ENCODE data around the gene CRELD1.

DNA sequence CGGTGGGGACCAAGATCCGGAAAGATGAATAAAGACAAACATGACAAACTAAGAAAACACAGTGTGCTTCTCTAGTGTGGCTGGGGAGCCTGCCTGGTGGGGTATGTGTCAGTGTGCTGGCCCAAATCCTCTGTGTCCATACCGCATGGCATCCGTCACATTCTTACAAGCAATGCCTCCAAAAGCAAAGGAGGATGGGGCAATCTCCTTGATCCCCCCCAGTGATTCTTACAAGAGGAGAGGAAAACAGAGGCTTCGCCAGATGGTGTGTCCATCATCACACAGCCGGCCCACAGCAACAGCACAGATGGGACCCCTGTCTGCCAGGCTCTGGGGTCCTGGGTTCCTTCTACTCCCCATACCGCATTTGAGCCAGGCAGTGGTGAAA is 17.3 kb upstream of the CRELD1 start:
- TF ChIP-seq CTCF (IDR thresholded peaks at IDR 0.05) (no peak), POLR2A (IDR thresholded peaks at IDR 0.05) (no peak), EP300 (IDR thresholded peaks at IDR 0.05) (no peak)

Data from ovary (tissue), 3 donors.